ENCODE measurements around the gene GNPDA1.

The GNPDA1 gene

DNA sequence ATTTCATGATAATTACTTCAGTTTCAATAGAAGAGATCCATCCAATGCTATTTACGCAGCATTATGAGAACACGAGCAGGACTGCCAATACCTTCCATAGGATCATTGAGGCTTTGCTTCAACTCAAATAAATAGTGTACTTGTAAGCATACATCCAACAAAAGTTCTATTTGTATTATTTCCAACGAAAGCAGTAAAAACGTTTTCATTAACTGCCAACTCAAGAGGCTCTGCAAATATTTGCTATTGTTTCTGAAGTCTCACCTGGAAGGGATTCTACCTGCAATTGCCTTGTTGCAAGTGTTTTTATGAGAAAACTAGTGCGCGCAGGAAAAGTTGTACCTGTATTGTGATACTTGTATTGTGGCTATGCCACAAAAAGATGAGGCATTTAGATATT is 11.0 kb upstream of the GNPDA1 start:
- DNase-seq (ENCODE audit: low read depth), result no peak

DNA sequence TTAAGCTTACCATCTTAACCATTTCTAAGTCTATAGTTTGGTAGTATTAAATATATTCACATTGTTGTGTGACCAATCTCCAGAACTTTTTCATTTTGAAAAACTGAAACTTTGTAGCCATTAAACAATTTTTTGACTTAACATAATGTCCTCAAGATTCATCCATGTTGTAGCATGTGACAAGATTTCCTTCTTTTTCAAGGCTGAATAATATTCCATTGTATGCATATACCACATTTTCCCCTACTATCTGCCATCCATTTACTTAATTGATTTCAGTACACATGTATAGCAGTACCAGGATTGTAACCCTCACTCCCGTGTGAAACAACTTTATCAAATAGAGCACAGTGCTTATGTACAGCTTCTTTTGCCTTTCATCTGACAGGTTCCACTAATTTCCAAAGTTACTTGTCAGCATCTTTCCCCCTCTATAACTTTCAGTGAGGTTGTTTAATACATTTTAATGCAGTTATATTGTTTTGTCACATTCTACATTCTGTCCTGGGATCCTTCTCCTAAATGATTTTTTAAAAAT is 7.4 kb upstream of the GNPDA1 start:
- no peak for DNase-seq (ENCODE audit: low read depth)

DNA sequence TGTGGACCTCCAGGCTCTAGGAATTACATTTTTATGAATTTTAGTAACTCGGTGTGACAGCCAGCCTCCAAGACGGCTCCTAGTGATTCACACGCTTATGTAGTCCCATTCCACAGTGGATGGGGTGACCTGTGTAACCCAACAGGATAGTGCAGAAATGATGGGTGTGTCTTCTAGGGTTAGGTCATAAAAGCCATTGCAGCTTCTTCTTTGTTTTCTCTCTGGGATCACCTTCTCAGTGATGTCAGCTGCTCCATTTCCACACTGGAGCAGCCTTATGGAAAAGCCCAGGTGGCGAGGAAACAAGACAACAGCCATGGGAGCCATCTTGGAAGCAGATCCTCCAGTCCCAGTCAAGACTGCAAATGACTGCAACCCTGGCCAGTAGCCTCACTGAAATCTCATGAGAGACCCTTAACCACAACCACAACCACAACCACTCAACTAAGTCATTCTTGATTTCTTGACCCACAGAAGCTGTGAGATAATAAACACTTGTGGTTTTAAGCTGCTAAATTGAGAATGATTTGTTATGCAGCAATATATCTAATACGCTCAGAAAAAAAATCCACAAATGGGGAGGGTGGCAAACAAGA is 5.1 kb upstream of the GNPDA1 start:
- no peak for DNase-seq (ENCODE audit: low read depth)

DNA sequence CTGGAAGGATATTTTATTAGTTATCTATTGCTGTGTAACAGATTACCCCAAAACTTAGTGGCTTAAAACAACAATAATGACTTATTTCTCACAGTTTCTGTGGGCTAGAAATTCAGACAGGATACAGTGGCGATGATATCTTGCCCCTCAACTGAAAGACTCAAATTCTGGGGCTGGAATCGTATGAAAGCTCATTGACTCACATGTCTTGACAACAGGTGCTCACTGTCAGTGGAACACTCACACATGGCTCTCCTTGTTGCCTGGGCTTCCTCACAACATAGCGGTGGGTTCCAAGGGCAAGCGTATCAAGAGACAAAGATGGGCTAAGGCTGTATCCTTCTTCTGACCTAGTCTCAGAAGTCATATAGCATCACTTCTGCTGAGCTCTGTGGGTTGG is 3.7 kb upstream of the GNPDA1 start:
- DNase-seq (ENCODE audit: low read depth), result no peak

DNA sequence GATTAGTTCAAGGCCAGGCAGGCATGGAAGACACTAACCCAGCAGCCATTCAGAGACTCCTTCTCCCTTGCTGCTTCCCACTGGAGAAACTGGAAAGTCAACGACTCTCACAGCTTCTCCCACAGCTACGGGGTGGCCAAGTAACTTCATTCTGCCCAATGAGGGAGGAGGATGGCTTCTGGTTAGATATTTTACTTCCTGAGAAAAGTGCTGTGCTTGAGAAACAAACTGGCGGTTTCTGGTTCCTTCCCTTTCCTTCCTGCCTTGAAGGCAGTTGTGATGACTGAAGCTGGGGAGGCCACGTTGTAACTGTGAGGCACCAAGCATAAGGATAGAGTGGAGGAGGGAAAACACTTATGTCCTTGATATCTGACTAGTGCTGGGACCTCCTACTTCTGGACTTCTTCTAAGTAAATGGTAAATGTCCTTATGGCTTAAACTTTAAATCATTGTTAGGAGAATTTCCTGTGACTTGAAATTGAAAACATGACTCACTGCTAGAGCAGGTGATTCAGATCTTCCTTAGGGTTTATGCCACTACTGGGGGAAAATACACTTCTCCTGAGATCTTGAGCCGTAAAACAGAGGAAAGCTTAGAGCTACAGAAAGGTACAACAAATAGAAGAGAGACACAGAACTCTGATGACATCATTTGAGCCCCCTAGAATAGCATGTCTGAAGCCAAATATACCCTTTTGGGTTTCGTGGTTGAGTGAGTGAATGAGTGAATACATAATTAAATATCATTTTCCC is 3.1 kb upstream of the GNPDA1 start:
- no peak for DNase-seq (ENCODE audit: low read depth)

DNA sequence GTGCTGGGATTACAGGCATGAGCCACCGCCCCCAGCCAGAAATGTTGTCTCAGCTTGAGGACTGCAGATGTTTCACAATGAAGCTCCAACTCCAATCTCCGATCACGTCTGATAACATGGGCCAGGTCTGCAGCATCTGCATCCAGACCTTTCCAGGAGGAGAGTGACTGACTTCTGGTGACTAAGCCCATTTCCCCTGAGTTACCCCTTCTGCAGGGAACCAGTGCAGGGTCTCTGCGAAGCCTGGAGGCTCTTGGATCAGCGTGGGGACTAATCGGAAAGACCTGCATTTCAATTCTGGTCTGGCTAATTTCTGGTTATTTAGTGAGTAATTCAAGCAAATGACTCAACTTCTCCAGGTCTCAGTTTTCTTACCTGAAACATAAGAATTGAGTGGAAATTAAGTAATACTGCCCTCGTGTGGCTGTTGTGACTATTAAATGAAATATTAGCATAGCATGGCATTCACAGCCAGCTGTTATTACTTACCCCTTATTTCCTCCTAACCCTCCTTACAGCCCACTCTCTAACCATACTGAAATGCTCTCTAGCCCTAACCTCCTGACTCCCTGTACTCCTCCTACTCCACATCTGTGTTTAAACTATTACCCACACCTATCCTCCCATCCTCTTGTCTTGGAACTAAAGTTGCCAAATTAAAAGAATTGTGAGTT is 2.2 kb upstream of the GNPDA1 start:
- DNase-seq (ENCODE audit: low read depth), result no peak

DNA sequence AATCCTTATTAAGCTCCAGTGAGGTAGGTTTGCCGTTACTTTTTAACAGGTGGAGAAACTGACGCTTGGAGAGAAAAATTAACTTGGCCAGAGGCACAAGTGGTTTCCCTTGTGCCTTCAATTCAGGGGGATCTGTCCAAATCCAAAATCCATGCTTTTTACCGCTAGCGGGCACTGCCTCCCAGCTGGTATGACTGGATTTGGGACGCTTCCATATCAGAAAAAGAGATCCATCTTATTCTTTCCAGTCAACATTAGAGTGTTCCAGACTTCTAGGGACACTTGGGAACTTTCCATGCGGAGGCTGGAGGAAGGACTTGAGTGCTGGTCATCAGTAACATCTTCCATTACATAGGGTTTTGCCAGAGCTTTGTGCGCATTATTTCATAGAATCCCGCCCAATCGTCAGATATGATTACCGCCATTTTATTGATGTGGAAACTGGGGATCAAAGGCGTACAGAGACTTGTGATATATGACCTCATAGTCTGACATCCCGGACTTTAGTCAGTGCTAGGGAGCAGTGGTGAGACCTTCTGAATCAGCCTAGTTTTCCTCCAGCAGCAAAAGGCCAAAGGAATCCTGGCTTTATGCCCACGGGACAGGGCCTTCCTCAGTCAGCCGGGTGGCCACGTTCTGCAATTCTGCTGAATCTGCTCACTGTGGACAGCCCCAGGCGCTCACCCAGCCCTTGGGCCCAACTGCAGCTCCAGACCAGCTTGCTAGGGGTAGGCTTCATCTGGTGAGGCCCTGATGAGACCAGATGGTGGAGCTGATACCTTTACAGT is 1.1 kb upstream of the GNPDA1 start:
- no peak for DNase-seq (ENCODE audit: low read depth)

DNA sequence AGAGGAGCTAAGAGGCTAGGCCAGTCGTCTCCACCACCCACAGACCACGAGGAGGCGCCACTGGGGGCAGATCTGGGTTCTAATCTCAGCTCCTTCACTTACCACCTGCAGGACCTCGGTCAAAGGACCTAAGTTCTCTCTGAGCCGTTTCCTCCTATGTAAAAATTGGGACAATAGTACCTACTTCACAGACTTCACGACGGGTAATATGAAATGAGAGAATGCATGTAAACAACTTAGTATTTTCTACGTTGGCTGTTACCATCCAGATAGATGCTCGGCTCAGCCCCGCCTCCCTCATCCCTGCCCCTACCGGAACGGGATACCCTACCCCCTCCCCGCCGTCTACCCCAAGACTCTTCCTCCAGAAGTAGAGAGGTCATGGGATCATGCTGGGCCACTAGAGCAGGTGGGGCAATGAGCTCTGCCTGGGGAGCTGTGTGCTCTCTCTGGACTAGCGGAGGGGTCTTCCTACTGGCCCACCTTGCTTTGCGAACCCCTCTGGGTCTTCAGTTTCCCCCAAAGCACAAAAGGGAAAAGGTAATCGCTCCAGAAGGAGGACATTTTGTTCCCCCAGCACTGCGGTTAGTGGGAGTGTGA is 541 bp downstream of the GNPDA1 start:
- DNase-seq (ENCODE audit: low read depth), result no peak

DNA sequence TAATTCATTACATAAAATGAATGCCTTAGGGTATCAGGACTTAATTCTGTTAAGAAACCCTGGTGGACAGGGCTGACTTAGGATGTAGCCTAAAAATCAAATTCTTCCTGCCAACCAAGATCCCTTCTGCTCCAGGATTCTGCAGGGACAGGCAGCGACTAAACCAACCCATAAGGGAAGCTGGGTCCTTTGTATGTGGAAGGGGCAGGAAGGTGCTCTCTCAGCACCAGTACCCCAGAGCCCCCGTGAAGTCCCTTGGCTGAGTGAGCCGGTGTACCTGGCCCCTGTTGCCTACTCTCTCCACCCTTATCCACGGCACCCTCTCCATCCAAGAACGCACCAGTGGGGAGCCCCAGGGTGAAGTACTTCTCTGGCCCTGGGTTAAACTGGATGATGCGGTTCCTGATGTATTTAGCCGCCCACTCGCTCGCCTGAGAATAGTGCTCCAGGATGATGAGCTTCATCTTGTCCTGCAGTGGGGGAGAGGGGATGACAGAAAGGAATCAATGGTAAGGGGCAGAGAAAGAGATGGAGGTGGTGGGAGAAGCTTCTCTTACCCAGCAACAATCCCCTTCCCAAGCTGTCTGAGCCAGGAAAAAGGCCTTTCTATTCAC is 1.1 kb downstream of the GNPDA1 start:
- DNase-seq (ENCODE audit: low read depth), result no peak

DNA sequence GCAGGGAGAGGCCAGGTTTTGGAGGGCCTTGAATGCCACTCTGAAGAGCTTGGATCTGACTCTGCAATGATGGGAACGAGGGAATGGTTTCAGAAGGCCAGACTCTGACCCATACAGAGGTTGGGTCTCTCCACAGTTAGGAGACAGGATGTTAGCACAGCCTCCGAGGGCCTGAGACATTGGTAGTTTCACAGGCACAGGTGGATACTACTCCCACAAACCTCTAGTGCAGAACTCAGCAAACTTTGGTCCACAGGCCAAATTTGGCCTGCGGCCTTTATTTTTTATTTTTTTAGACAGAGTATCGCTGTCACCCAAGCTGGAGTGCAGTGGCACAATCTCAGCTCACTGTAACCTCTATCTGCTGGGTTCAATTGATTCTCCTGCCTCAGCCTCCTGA is 2.9 kb downstream of the GNPDA1 start:
- no peak for DNase-seq (ENCODE audit: low read depth)

DNA sequence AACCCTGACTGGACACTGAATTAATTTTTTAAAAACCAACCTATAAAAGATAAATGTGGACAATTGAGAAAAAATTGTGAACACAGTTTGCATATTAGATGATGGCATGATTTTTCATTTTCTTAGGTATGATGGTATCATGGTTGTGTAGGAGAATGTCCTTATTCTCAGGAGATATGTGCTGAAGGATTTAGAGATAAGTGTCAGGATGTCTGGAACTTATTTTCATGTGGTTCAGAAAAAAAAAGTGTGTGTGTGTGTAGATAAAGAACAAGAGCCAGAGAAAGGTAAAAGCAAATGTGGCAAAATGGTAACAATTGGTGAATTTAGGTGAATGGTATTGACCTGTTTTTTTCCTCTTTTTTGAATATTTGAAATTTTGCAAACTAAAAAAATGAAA is 4.0 kb downstream of the GNPDA1 start:
- no peak for DNase-seq (ENCODE audit: low read depth)

DNA sequence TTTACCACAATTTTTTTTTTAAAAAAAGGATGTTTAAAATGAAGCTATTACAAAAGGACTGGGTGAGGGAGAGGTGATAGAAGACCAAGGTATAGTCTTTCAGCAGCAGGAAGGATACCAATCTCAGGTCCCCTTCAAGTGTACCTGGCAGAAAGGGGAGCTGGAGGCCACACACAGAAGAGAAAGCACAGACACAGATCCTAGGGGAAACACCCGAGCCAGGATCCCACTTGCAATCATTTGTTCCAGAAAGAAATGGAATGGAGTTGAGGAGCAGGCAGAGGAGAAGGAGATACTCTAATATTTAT is 5.6 kb downstream of the GNPDA1 start:
- no peak for DNase-seq (ENCODE audit: low read depth)

DNA sequence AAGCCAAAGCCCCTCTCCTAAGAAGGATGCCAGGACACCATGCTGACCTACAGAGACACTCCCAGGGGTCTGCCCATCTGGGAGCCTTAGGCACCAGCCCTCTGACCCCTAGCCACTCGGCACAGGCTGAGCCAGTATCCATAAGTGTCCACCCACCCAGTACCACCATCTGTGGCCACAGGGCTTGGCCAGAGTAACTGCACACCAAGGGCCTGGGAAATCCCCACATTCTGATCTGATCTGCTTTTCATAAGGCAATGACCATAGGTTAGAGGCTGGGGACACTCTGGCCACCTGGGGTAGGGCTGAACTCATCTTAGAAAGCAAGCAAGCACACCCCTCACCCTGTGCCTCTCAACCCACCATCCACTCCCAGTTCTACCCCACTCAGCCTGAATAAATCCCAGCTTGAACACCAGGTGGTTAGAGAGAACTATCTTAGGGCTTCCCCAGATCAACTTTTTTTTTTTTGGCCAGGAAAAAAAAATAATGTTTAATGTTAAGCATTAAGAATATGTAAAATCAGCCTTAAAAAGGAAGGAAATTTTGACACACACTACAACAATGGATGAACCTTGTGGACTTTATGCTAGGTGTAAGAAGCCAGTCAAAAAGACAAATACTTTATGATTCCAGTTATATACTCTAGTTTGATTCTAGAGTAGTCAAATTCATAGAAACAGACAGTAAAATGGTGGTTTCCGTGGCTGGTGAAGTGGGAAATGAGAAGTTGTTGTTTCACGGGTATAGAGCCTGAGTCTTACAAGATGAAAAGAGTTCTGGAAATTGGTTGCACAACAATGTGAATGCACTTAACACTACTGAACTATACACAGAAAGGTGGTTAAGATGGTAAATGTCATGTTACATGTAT is 6.2 kb downstream of the GNPDA1 start:
- DNase-seq (ENCODE audit: low read depth), result no peak

DNA sequence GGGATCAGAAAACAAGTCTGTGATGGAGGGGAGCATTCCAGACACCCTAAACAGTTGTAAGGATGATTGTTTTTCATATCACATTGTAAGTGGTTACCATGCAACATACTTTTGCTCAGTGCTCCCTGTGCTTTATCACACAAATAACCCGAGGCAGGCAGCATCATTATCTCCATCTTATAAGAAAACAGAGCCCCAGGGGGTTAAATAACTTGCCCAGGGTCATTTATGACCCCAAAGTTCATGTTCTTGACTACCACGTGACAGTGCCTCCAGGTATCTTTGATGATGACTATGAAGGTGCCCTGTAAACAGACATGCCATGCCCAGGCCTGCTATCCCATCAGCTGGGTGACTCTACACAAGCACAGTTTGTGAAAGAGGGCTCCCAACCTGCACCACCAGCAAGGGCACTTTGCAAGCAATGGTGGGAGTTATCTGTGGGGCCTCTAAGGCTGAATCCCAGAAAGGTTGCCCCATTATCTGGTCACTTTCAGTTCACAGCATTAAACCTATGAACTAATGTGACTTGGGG is 9.5 kb downstream of the GNPDA1 start:
- no peak for DNase-seq (ENCODE audit: low read depth)

DNA sequence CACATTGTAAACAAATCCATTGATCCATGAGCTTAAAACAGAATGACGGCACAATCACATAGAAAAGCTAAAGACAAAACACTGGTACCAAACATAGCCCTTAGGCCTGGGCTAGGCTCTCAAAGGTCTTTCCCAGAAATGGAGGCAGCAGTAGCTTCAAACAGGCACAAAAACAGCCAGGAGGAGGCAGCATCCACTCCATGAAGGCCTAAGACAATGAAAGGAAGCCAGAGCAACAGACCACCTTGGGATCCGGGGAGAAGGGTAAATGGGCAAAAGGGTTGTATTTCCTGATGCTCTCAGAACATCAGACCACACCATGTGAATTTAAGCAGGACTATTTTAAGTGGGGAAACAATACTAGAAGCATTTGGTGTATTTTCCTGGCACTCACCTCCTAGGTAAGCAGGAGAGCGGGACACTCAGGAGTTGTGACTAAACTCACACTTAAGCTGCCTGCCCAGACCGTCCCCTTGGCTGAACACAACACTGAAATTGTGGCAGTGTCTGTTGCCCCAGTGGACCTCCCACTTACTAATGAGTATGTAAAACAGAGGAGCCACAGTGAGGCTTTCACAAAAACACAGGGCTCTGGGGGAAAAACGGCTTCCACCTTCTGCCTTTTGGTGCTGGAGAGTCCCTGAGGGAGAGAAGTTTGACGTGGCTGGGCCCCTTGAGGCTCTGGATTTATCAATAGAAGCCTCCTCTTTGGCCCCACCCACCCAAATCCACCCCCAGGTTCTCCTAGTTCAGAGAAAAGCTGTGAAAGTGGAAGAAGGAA is 11.9 kb downstream of the GNPDA1 start:
- DNase-seq (ENCODE audit: low read depth), result no peak

DNA sequence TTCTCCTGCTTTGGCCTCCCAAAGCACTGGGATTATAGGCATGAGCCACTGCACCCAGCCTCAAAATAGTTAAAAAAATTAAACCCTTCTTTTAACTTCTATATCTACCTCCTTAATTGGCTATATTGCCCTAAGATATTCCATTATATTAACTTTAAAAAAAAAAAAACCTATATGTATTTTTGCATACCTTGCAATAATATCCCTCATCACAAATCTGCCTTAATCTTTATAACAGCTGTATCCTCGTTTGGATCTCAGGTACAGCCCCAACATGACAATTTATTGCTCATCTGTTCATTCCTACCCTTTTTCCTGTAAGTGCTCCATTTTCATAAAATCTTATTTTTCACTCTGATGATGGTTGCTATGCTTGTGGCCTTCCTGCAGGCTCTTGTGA is 12.7 kb downstream of the GNPDA1 start:
- DNase-seq (ENCODE audit: low read depth), result no peak

DNA sequence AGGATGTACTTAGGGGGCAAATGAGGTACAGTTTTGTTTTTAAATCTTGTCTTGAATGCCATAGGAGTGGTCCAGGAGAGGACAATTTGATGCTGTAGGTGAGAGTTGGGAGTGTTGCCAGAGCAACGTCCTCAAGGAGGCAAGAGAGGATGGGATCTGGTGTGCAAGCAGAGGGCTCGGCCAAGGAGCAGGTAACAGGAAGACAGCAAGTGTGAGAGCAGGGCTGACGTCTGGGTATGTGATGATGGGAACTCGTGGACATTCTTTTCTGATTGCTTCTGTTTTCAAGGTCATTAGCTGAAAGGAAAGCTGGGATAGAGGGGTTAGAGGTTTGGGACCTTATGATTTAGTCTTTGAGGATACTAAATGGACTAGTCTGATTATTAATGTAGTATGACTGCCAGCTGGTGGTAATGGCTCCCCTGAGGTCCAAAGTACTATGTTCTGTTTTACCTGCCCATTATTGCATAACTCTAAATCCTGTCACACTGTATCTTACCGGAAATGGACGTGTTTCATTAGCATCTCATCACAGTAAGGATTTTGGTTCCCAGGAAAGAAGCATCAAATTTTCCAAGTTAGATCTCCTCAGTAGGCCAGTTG is 15.4 kb downstream of the GNPDA1 start:
- no peak for DNase-seq (ENCODE audit: low read depth)

DNA sequence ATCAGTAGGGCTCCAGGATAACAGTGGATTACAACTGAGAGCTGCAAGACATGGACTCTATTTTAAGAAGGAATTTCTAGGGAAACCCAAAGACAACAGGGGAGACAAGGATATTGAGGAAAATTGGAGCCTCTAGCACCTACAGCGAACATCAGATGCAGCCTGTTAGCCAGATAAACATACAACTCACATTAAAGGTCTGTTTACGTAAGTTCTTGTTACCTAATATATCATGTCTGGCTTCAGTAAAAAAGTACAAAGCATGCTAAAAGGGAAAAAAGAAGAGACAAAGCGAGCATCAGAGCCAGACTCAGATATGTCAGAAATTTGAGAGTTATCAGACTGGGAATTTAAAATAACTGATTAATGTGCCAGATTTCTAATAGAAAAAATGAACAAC is 17.2 kb downstream of the GNPDA1 start:
- DNase-seq (ENCODE audit: low read depth), result no peak

DNA sequence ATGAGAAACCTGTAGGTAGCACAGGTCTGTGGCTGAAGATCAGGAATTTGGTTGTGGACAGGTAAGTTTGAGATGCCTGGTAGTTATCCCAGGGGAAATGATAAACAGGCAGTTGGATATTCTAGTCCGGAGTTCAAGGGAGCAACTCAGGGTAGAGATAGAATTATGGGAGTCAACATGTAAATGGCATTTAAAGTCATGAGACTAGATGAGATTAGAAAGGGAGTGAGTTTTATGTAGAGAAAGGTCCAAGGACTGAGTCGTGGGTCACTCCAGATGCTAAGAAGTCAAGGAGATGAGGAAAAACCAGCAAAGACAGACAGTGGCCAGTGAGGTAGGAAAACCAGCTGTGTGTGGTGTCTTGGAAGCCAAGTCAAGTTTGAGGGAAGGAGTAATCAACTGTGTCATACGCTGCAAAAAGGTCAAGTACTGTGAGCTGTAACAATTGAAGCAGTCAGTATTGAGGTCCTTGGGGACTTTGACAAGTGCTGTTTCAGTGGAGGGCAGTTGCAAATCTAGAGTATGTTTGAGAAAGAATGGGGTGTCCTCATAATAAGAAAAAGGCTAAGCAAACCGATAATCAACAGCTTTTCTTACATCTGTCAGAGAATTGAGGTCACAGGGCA is 18.2 kb downstream of the GNPDA1 start:
- DNase-seq (ENCODE audit: low read depth), result no peak

Data from stimulated activated CD8-positive, alpha-beta memory T cell treated with anti-CD3 and anti-CD28 coated beads, Interleukin-4, amount 100 ng/mL, for 24 hours (primary cell).